Measurements from ENCODE around the gene EFNA2. TPM values are rescaled to one million over a fixed set of nuclear protein-coding genes. Genes with fewer than 3 reads are reported as not detected.

Gene EFNA2
- total and polyA plus RNA-seq, 2 of the 4 experiments (the other 2 are of a cell fraction), result not detected

DNA sequence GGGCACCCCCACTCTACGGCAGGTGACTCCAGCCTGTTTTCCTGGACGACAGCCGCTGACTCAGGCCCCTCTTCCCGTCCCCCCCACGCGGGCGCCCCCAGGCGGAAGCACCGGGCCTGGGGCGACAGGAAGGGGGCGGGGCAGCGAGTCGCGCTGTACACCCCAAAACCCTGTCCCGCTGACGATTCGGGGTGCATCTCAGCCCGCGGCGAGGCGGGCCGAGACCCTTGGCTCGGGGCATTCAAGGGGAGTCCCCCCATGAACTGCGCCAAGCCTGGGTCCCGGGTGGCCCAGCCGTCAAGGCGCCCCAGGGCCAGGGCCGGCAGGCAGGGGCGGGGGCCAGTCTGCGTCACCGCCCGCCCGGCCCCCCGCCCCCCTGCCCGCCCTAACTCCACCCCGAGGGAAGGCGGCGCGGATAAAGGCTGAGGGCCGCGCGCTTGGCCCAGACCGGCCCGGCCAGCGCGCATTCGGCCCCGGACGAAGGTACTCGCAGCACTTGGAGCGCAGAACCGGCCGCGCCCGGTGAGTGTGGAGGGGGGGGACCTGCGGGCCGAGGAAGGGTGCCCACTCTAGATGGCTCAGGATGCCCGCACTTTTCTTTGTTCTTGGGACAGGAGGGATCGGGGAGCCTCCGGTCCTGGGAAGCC is 37.4 kb upstream of the EFNA2 start, which contains the start of gene MIDN:
Gene MIDN (plus strand): TSS at position 445 of the 647 bp plus-strand sequence. CDS start 1,714 bp downstream, outside the sequence.
- peak within 1 kb of the TSS; percentile 94 for H2BK120ac ChIP-seq (ENCODE audit: low read depth, low read length)
- ATAC-seq (ENCODE audit: low read depth) (peak; percentile 40), DNase-seq (peak; percentile 86)
- ChIA-PET CTCF (no interaction called here), POLR2A (ENCODE audit: unreplicated experiment) (interaction anchor here (1.0 kb wide), 1 partner anchor 21 kb away, joined by 3 read pairs; no protein-coding TSS in a partner anchor)
- H3K4ac ChIP-seq (ENCODE audit: low read depth, low read length), result peak within 1 kb of the TSS; percentile 95
- H2BK20ac ChIP-seq (ENCODE audit: low read depth, low read length), result peak within 1 kb of the TSS; percentile 46; the same call in 1 of the 2 replicates
- H3K56ac ChIP-seq (ENCODE audit: extremely low read depth, insufficient read depth, low read length), result peak within 1 kb of the TSS; percentile 90
- peak within 1 kb of the TSS; percentile 97 for H2BK5ac ChIP-seq (ENCODE audit: low read depth, low read length, poor library complexity, severe bottlenecking)
- peak within 1 kb of the TSS; percentile 93 for H3K4me3 ChIP-seq (ENCODE audit: insufficient read depth, low read depth, low read length)
- peak within 1 kb of the TSS; percentile 98 for H3K14ac ChIP-seq (replicated peaks; ENCODE audit: low read depth, low read length)
- peak within 1 kb of the TSS; percentile 95 for H4K91ac ChIP-seq (ENCODE audit: insufficient read depth, low read depth, low read length)
- H3K9me3 ChIP-seq (ENCODE audit: control insufficient read depth, insufficient read depth, low read length), result no peaks in the 10 kb centered on the region
- H3K27me3 ChIP-seq (ENCODE audit: control insufficient read depth, insufficient read depth, low read length), result no peaks in the 10 kb centered on the region
- H3K9ac ChIP-seq (ENCODE audit: low read depth, low read length), result peak within 1 kb of the TSS; percentile 94
- peaks cover 52% of the 10 kb centered on the region for H4K20me1 ChIP-seq (ENCODE audit: insufficient read depth, low read length)
- H3K79me1 ChIP-seq (ENCODE audit: low read depth in 1 of 2, low read length in 2 of 2), result peaks cover 0 to 42% of the 10 kb centered on the region in 2 experiments; a peak in 2 of 4 replicates
- H4K8ac ChIP-seq (ENCODE audit: low read depth in 2 of 2, low read length in 2 of 2), result peak within 1 kb of the TSS in 1 of 2 experiments; percentile 85; a peak in 2 of 4 replicates
- H4K5ac ChIP-seq (ENCODE audit: low read depth, low read length), result 0 out of 2 replicates have a peak within 1 kb of the TSS, but pooled peaks have one; percentile 60
- H2AFZ ChIP-seq (replicated peaks; ENCODE audit: low read length, poor library complexity), result peak within 1 kb of the TSS; percentile 94
- TF ChIP-seq, protein P1, sequence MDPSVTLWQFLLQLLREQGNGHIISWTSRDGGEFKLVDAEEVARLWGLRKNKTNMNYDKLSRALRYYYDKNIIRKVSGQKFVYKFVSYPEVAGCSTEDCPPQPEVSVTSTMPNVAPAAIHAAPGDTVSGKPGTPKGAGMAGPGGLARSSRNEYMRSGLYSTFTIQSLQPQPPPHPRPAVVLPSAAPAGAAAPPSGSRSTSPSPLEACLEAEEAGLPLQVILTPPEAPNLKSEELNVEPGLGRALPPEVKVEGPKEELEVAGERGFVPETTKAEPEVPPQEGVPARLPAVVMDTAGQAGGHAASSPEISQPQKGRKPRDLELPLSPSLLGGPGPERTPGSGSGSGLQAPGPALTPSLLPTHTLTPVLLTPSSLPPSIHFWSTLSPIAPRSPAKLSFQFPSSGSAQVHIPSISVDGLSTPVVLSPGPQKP (IDR thresholded peaks at IDR 0.05; ENCODE audit: borderline replicate concordance, low read depth, low read length), result no peak
- TF ChIP-seq, protein P2, sequence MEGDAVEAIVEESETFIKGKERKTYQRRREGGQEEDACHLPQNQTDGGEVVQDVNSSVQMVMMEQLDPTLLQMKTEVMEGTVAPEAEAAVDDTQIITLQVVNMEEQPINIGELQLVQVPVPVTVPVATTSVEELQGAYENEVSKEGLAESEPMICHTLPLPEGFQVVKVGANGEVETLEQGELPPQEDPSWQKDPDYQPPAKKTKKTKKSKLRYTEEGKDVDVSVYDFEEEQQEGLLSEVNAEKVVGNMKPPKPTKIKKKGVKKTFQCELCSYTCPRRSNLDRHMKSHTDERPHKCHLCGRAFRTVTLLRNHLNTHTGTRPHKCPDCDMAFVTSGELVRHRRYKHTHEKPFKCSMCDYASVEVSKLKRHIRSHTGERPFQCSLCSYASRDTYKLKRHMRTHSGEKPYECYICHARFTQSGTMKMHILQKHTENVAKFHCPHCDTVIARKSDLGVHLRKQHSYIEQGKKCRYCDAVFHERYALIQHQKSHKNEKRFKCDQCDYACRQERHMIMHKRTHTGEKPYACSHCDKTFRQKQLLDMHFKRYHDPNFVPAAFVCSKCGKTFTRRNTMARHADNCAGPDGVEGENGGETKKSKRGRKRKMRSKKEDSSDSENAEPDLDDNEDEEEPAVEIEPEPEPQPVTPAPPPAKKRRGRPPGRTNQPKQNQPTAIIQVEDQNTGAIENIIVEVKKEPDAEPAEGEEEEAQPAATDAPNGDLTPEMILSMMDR (conservative IDR thresholded peaks at IDR 0.05; ENCODE audit: low read depth, low read length), result peak; percentile 43; the same call in 1 of the 2 replicates
- peak; percentile 56 for TF ChIP-seq FOS (IDR thresholded peaks at IDR 0.05; ENCODE audit: low read depth, low read length)
- 0 out of 2 replicates have a peak, but pooled peaks have one; percentile 14 for TF ChIP-seq NFE2L2 (IDR thresholded peaks at IDR 0.05; ENCODE audit: low read depth, low read length)
- no peak for TF ChIP-seq CHD1 (IDR thresholded peaks at IDR 0.05; ENCODE audit: low read depth, low read length)
- TF ChIP-seq, protein P3, sequence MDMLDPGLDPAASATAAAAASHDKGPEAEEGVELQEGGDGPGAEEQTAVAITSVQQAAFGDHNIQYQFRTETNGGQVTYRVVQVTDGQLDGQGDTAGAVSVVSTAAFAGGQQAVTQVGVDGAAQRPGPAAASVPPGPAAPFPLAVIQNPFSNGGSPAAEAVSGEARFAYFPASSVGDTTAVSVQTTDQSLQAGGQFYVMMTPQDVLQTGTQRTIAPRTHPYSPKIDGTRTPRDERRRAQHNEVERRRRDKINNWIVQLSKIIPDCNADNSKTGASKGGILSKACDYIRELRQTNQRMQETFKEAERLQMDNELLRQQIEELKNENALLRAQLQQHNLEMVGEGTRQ (IDR thresholded peaks at IDR 0.05; ENCODE audit: low read depth, low read length), result 0 out of 2 replicates have a peak, but pooled peaks have one; percentile 23
- TF ChIP-seq CEBPB (IDR thresholded peaks at IDR 0.05; ENCODE audit: low read depth, low read length), result no peak
- TF ChIP-seq MXI1 (IDR thresholded peaks at IDR 0.05; ENCODE audit: borderline replicate concordance, low read depth, low read length), result peak; percentile 11; the same call in 1 of the 2 replicates
- no peak for TF ChIP-seq RAD21 (IDR thresholded peaks at IDR 0.05; ENCODE audit: low read length)
- peak; percentile 81 for TF ChIP-seq BHLHE40 (IDR thresholded peaks at IDR 0.05; ENCODE audit: low read depth, low read length)
- peak; percentile 87 for TF ChIP-seq MAZ (IDR thresholded peaks at IDR 0.05; ENCODE audit: borderline replicate concordance, low read depth, low read length)
- peak; percentile 98 for TF ChIP-seq POLR2A (IDR thresholded peaks at IDR 0.05; ENCODE audit: low read depth, low read length)
- peak; percentile 9; the same call in 1 of the 2 replicates for TF ChIP-seq MAFK (IDR thresholded peaks at IDR 0.05; ENCODE audit: low read depth, low read length)
- H3K9me1 ChIP-seq (ENCODE audit: insufficient read depth, low read length), result no peaks in the 10 kb centered on the region
- peak within 1 kb of the TSS; percentile 78 for H3K23ac ChIP-seq (ENCODE audit: low read depth, low read length)
- intact Hi-C loops (cut with micrococcal nuclease) (loop anchor here (1.0 kb wide), 1 partner anchor 18 kb away; no protein-coding TSS in a partner anchor), dilution Hi-C loops (cut with HindIII; ENCODE audit: low sequenced_read_pairs, unreplicated experiment) (no loop called here), in situ Hi-C loops (cut with MboI; ENCODE audit: low sequenced_read_pairs) (no loop called here)
- peak within 1 kb of the TSS; percentile 30; the same call in 1 of the 3 replicates for H2BK15ac ChIP-seq (ENCODE audit: low read depth, low read length)
- peak within 1 kb of the TSS; percentile 98 for H3K27ac ChIP-seq (ENCODE audit: insufficient read depth, low read length)
- H3K18ac ChIP-seq (ENCODE audit: low read depth, low read length), result peak within 1 kb of the TSS; percentile 80; the same call in 1 of the 2 replicates
- H2AK9ac ChIP-seq (replicated peaks; ENCODE audit: low read depth, low read length, poor library complexity), result peak within 1 kb of the TSS; percentile 100
- 0% methylated on average over 1 of the region's 60 CpGs; no CpG with 5 or more reads in 1 of the 2 experiments for whole genome bisulfite sequencing, 2 experiments (ENCODE audit: extremely low coverage in 2 of 2, insufficient read length in 1 of 2)
- H3K4me2 ChIP-seq (ENCODE audit: low read depth, low read length), result peak within 1 kb of the TSS; percentile 89
- peak within 1 kb of the TSS; percentile 98 for H2AK5ac ChIP-seq (ENCODE audit: low read depth, low read length)
- no TSS peak for BruUV-seq (replicated peaks)
- H3K4me1 ChIP-seq (ENCODE audit: control insufficient read depth, insufficient read depth, low read length), result peaks cover 14% of the 10 kb centered on the region
- peaks cover 22% of the 10 kb centered on the region for H3K36me3 ChIP-seq (ENCODE audit: control insufficient read depth, insufficient read depth, low read length)

Data from IMR-90 (cell line).